Cardiac fibroblast (primary cell): ENCODE measurements around the gene PLXDC2.

ENCODE experiments used
- DNase-seq, 2 donors: peaks; one replicate each; pipeline versions ENCODE4 v3.0.0 to v3.0.0-alpha.2; 2010; ENCODE audit warnings: low read depth in 2 of 2
- H3K4me3 ChIP-seq, 2 donors: replicated peaks in 1 of 2; 1 replicate in 1 of 2; 2 replicates in 1 of 2; pipeline ENCODE4 v1.5.1; 2011; ENCODE audit warnings: low read depth in 2 of 2, low read length in 2 of 2, mild to moderate bottlenecking in 2 of 2, moderate library complexity in 1 of 2
- TF ChIP-seq, protein P1 (sequence below): IDR thresholded peaks from one replicate; pipeline ENCODE4 v1.5.1; 2011; ENCODE audit warnings: low read depth, mild to moderate bottlenecking, low read length, inconsistent platforms

The PLXDC2 gene

GRCh38 chr10:19937989-19938388, 121.8 kb downstream of the PLXDC2 start:
- DNase-seq: no peak
- no peak overlapping the region for H3K4me3 ChIP-seq
- TF ChIP-seq, protein P1, sequence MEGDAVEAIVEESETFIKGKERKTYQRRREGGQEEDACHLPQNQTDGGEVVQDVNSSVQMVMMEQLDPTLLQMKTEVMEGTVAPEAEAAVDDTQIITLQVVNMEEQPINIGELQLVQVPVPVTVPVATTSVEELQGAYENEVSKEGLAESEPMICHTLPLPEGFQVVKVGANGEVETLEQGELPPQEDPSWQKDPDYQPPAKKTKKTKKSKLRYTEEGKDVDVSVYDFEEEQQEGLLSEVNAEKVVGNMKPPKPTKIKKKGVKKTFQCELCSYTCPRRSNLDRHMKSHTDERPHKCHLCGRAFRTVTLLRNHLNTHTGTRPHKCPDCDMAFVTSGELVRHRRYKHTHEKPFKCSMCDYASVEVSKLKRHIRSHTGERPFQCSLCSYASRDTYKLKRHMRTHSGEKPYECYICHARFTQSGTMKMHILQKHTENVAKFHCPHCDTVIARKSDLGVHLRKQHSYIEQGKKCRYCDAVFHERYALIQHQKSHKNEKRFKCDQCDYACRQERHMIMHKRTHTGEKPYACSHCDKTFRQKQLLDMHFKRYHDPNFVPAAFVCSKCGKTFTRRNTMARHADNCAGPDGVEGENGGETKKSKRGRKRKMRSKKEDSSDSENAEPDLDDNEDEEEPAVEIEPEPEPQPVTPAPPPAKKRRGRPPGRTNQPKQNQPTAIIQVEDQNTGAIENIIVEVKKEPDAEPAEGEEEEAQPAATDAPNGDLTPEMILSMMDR: no peak

GRCh38 chr10:19941206-19941880, 125.1 kb downstream of the PLXDC2 start:
- no peak overlapping the region for H3K4me3 ChIP-seq
- TF ChIP-seq, protein P1: no peak
- no peak for DNase-seq

DNA sequence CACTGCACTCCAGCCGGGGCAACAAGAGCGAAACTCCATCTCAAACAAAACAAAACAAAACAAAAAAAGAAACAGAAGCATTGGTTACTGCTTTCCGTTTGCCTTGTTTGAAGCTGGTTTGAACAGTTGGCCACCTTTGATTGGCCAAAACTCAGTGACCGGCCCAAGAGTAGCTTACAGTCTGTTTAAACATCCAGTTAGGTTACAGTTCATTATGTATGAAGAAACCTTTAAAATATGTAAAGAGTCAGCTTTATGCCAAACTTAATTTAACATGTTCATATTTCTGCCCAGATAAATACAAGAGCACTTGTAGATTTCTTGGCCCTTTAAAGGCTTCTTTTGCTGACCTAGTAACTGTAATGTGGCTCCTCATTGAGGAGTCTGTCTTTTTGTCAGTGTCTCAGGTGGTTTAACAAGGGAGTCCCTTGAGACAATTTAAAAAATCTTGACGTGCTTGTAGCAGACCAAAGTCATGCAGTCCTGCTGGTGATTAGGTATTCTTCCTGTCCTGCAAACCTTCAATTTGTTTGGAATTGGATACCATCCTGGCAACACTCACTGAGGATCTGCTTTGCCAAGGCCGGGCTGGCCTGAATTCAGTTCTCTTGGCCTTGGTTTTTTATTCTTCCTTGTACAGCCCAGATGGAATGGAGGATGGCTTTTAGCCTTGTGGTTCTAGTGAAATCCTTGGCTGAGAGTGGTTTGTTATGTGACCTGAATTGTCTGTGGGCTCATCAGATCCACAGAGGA, 128.9 kb downstream of the PLXDC2 start:
- DNase-seq: peak in 1 of 2 donors; percentile 56
- TF ChIP-seq, protein P1: no peak
- H3K4me3 ChIP-seq: no peak overlapping the region

DNA sequence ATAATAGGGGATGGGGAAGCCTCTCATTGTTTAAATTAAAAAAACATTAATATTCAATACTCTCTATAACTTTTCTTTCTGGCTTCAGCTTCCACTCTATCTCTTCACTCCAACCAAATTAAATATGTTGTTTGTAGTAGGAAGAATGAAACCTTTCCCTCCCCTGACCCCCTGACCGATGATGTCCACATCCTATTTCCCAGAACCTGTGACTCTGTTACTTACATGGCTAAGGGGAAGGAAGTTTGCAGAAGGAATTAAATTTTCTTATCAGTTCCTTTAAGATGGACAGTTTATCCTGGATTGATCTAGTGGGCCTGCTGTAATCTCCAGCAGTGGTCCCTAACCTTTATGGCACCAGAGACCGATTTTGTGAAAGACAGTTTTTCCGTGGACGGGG, 130.0 kb downstream of the PLXDC2 start:
- TF ChIP-seq, protein P1: no peak
- DNase-seq: no peak
- no peak overlapping the region for H3K4me3 ChIP-seq

- TF ChIP-seq, protein P1: no peak
- no peak for DNase-seq
- no peak overlapping the region for H3K4me3 ChIP-seq
Measured at GRCh38 chr10:19946791-19947190, 130.6 kb downstream of the PLXDC2 start.

GRCh38 chr10:19947215-19947614, 131.0 kb downstream of the PLXDC2 start:
- DNase-seq: no peak
- no peak overlapping the region for H3K4me3 ChIP-seq
- TF ChIP-seq, protein P1: no peak
